ENCODE measurements around the gene ARHGEF33.

- TF ChIP-seq, protein P1, sequence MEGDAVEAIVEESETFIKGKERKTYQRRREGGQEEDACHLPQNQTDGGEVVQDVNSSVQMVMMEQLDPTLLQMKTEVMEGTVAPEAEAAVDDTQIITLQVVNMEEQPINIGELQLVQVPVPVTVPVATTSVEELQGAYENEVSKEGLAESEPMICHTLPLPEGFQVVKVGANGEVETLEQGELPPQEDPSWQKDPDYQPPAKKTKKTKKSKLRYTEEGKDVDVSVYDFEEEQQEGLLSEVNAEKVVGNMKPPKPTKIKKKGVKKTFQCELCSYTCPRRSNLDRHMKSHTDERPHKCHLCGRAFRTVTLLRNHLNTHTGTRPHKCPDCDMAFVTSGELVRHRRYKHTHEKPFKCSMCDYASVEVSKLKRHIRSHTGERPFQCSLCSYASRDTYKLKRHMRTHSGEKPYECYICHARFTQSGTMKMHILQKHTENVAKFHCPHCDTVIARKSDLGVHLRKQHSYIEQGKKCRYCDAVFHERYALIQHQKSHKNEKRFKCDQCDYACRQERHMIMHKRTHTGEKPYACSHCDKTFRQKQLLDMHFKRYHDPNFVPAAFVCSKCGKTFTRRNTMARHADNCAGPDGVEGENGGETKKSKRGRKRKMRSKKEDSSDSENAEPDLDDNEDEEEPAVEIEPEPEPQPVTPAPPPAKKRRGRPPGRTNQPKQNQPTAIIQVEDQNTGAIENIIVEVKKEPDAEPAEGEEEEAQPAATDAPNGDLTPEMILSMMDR (IDR thresholded peaks at IDR 0.05; ENCODE audit: low read depth, low read length), result no peak
- TF ChIP-seq EZH2phosphoT487 (IDR thresholded peaks at IDR 0.05; ENCODE audit: low read depth), result no peak
These were observed 110.9 kb downstream of the ARHGEF33 start for GRCh38 chr2:39000552-39000951.

Measured in OCI-LY3 (cell line).